Neuronal stem cell (in vitro differentiated cells): ENCODE measurements around the gene OTOP3. TPM values are rescaled to one million over a fixed set of nuclear protein-coding genes. Genes with fewer than 3 reads are reported as not detected.
A peak's percentile ranks its signal among the peaks of the same experiment; 100 is the strongest.

Experiments
- DNase-seq: peaks from one replicate; pipeline ENCODE4 v3.0.0-alpha.2; 2013; ENCODE audit warnings: low spot score
- H2AFZ ChIP-seq: one replicate; pipeline ENCODE4 v1.6.1; 2013; ENCODE audit warnings: mild to moderate bottlenecking, low read length, inconsistent platforms
- H2AK5ac ChIP-seq: 2 replicates; pipeline ENCODE4 v1.6.1; 2013; ENCODE audit warnings: low read depth, mild to moderate bottlenecking, inconsistent platforms, low read length, moderate library complexity, mixed read lengths
- H2BK120ac ChIP-seq: 2 replicates; pipeline ENCODE4 v1.6.1; 2013; ENCODE audit warnings: low read depth, mild to moderate bottlenecking, inconsistent platforms, low read length, moderate library complexity, mixed read lengths
- H2BK12ac ChIP-seq: one replicate; pipeline ENCODE4 v1.6.1; 2013; ENCODE audit warnings: low read length, inconsistent platforms
- H2BK15ac ChIP-seq: 2 replicates; pipeline ENCODE4 v1.6.1; 2013; ENCODE audit warnings: mild to moderate bottlenecking, low read length, inconsistent platforms, mixed read lengths
- H2BK5ac ChIP-seq: one replicate; pipeline ENCODE4 v1.6.1; 2013; ENCODE audit warnings: inconsistent platforms, mild to moderate bottlenecking, low read length, moderate library complexity
- H3K14ac ChIP-seq: one replicate; pipeline ENCODE4 v1.6.1; 2013; ENCODE audit warnings: low read length, inconsistent platforms
- H3K18ac ChIP-seq: 2 replicates; pipeline ENCODE4 v1.6.1; 2013; ENCODE audit warnings: low read length, inconsistent platforms
- H3K23ac ChIP-seq: 2 replicates; pipeline ENCODE4 v1.6.1; 2013; ENCODE audit warnings: low read depth, mild to moderate bottlenecking, mixed read lengths, low read length, inconsistent platforms; ENCODE audit not compliant: poor library complexity
- H3K27ac ChIP-seq: replicated peaks from 3 replicates; pipeline ENCODE4 v1.5.1; 2013; ENCODE audit warnings: low read length, inconsistent platforms
- H3K27me3 ChIP-seq, 3 experiments: 2 replicates each; pipeline ENCODE4 v1.6.1; 2013; ENCODE audit warnings: low read length in 3 of 3, mild to moderate bottlenecking in 2 of 3, inconsistent platforms in 1 of 3, low read depth in 1 of 3, mixed read lengths in 1 of 3, moderate library complexity in 1 of 3; ENCODE audit not compliant: control insufficient read depth in 3 of 3, insufficient read depth in 3 of 3
- H3K36me3 ChIP-seq, 2 donors: replicated peaks in 1 of 2; 2 replicates each; pipeline ENCODE4 v1.6.1; 2013; ENCODE audit warnings: low read length in 2 of 2; ENCODE audit not compliant: control insufficient read depth in 2 of 2, insufficient read depth in 2 of 2
- H3K4ac ChIP-seq: 2 replicates; pipeline ENCODE4 v1.6.1; 2013; ENCODE audit warnings: inconsistent platforms, mild to moderate bottlenecking, low read length, moderate library complexity
- H3K4me1 ChIP-seq, 2 donors: 1 replicate in 1 of 2; 2 replicates in 1 of 2; pipeline ENCODE4 v1.6.1; 2013; ENCODE audit warnings: low read length in 2 of 2, low read depth in 1 of 2; ENCODE audit not compliant: control insufficient read depth in 2 of 2, insufficient read depth in 1 of 2
- H3K4me2 ChIP-seq: one replicate; pipeline ENCODE4 v1.6.1; 2013; ENCODE audit warnings: mild to moderate bottlenecking, low read length, inconsistent platforms; ENCODE audit not compliant: insufficient read depth, poor library complexity, severe bottlenecking
- H3K4me3 ChIP-seq, 2 donors: 2 replicates each; pipeline ENCODE4 v1.5.1; 2013; ENCODE audit warnings: low read length in 2 of 2, mild to moderate bottlenecking in 2 of 2, inconsistent platforms in 1 of 2, moderate library complexity in 1 of 2
- H3K79me1 ChIP-seq: one replicate; pipeline ENCODE4 v1.6.1; 2013; ENCODE audit warnings: low read depth, mild to moderate bottlenecking, inconsistent platforms, low read length, moderate library complexity
- H3K9ac ChIP-seq: one replicate; pipeline ENCODE4 v1.6.1; 2013; ENCODE audit warnings: mild to moderate bottlenecking, low read depth, low read length, inconsistent platforms; ENCODE audit not compliant: poor library complexity
- H3K9me3 ChIP-seq, 2 donors: replicated peaks in 1 of 2; 2 replicates each; pipeline versions ENCODE3 to v1.6.1; 2013; ENCODE audit warnings: low read length in 2 of 2, mild to moderate bottlenecking in 2 of 2, inconsistent platforms in 1 of 2, low read depth in 1 of 2, mixed read lengths in 1 of 2, moderate library complexity in 1 of 2; ENCODE audit not compliant: control insufficient read depth in 2 of 2, insufficient read depth in 1 of 2
- H4K8ac ChIP-seq: one replicate; pipeline ENCODE4 v1.6.1; 2013; ENCODE audit warnings: low read depth, mild to moderate bottlenecking, inconsistent platforms, low read length, moderate library complexity
- H4K91ac ChIP-seq: one replicate; pipeline ENCODE4 v1.6.1; 2013; ENCODE audit warnings: low read length, low read depth, mild to moderate bottlenecking, inconsistent platforms; ENCODE audit not compliant: poor library complexity
- WGBS, 2 donors: extraction: QIAGEN DNeasy Blood & Tissue Kit; methylation state at CpG; one replicate each; pipeline ENCODE4 v1.1.7; 2013; ENCODE audit warnings: missing lambda C conversion rate in 2 of 2, mixed read lengths in 1 of 2; ENCODE audit not compliant: insufficient read length in 2 of 2, insufficient replicate concordance in 1 of 2; ENCODE audit errors: extremely low coverage in 2 of 2; 5-methylcytosine and 5-hydroxymethylcytosine counted together
- polyA plus RNA-seq, 2 experiments: library from polyadenylated mRNA; stranded (reverse); fragments of 200-250 nt; gene quantifications; one replicate each; pipeline ENCODE4 v1.2.3, GENCODE V29; 2013

OTOP3 gene
- not detected for polyA plus RNA-seq (2013, experiment 1 of 2)
- polyA plus RNA-seq (2013, experiment 2 of 2): not detected

- Histone ChIP-seq H3K14ac (peak within 1 kb of the TSS; percentile 89), H3K4ac (no peak within 1 kb of the TSS), H3K9ac (no peak within 1 kb of the TSS), H4K8ac (no peak within 1 kb of the TSS), H2BK120ac (no peak within 1 kb of the TSS), H3K9me3 (peaks cover 0 to 1% of the 10 kb centered on the region in 2 donors), H2AFZ (no peak within 1 kb of the TSS), H3K18ac (peak within 1 kb of the TSS; percentile 8), H3K4me1 (peaks cover 0 to 6% of the 10 kb centered on the region in 2 donors), H2BK15ac (no peak within 1 kb of the TSS), H3K4me3 (no peak within 1 kb of the TSS), H3K23ac (peak within 1 kb of the TSS; percentile 55), H2BK12ac (no peak within 1 kb of the TSS), H3K36me3 (no peaks in the 10 kb centered on the region), H4K91ac (no peak within 1 kb of the TSS), H2AK5ac (no peak within 1 kb of the TSS), H3K27ac (no peak within 1 kb of the TSS), H3K27me3 (peaks cover 19 to 92% (median 58%) of the 10 kb centered on the region in 3 experiments), H3K4me2 (peak within 1 kb of the TSS; percentile 25), H2BK5ac (no peak within 1 kb of the TSS), H3K79me1 (peaks cover under 1% of the 10 kb centered on the region)
- no peak for DNase-seq
- no CpG with 5 or more reads among the region's 78 CpGs for WGBS, 2 donors
Observed at GRCh38 chr17:74935585-74936469, at the start of gene OTOP3. TSS of gene OTOP3 (plus strand) at chr17:74935898. CDS start at chr17:74935922, 24 bp downstream.

- Histone ChIP-seq H4K8ac (no peak overlapping the region), H2BK15ac (no peak overlapping the region), H3K79me1 (no peaks in the 10 kb centered on the region), H2BK120ac (no peak overlapping the region), H3K27me3 (peaks cover 10 to 61% (median 18%) of the 10 kb centered on the region in 3 experiments), H3K23ac (no peak overlapping the region), H2AK5ac (no peak overlapping the region), H2BK12ac (no peak overlapping the region), H3K4me1 (peaks cover 0 to 4% of the 10 kb centered on the region in 2 donors), H4K91ac (no peak overlapping the region), H2AFZ (no peak overlapping the region), H3K36me3 (no peaks in the 10 kb centered on the region), H3K4me2 (no peak overlapping the region), H3K18ac (no peak overlapping the region), H3K27ac (no peak overlapping the region), H3K4me3 (no peak overlapping the region), H3K9ac (peak overlapping the region; percentile 30), H3K9me3 (no peaks in the 10 kb centered on the region), H3K14ac (no peak overlapping the region), H3K4ac (no peak overlapping the region), H2BK5ac (peak overlapping the region; percentile 32)
- WGBS, 2 donors: no CpG with 5 or more reads among the region's 13 CpGs
- no peak for DNase-seq
Observed at GRCh38 chr17:74888469-74888868, 47.2 kb upstream of the OTOP3 start.

GRCh38 chr17:74890554-74890953, 45.1 kb upstream of the OTOP3 start:
- H2BK120ac ChIP-seq: no peak overlapping the region
- no peak overlapping the region for H3K23ac ChIP-seq
- no peak overlapping the region for H2AFZ ChIP-seq
- H2BK15ac ChIP-seq: no peak overlapping the region
- H3K4me2 ChIP-seq: no peak overlapping the region
- no peak overlapping the region for H2BK5ac ChIP-seq
- no peaks in the 10 kb centered on the region for H3K36me3 ChIP-seq
- H3K4ac ChIP-seq: no peak overlapping the region
- H3K27ac ChIP-seq: no peak overlapping the region
- no peak for DNase-seq
- no peak overlapping the region for H4K8ac ChIP-seq
- no peak overlapping the region for H2BK12ac ChIP-seq
- H3K27me3 ChIP-seq: peaks cover 16 to 75% (median 37%) of the 10 kb centered on the region in 3 experiments
- no peaks in the 10 kb centered on the region for H3K9me3 ChIP-seq
- H3K9ac ChIP-seq: no peak overlapping the region
- no CpG with 5 or more reads among the region's 7 CpGs for WGBS, 2 donors
- H3K18ac ChIP-seq: no peak overlapping the region
- no peak overlapping the region for H4K91ac ChIP-seq
- H3K4me3 ChIP-seq: no peak overlapping the region
- no peaks in the 10 kb centered on the region for H3K79me1 ChIP-seq
- peaks cover 0 to 7% of the 10 kb centered on the region in 2 donors for H3K4me1 ChIP-seq
- no peak overlapping the region for H2AK5ac ChIP-seq
- no peak overlapping the region for H3K14ac ChIP-seq
